Gastroesophageal sphincter (tissue), 3 donors: Measurements from ENCODE around the gene GPR153.

Experiments used
- POLR2A ChIP-seq, 2 donors: fragments of 450-650 bp; IDR thresholded peaks; one replicate each; pipeline ENCODE4 v1.6.1; 2017; ENCODE audit warnings: antibody characterized with exemption in 2 of 2, mild to moderate bottlenecking in 2 of 2, moderate library complexity in 1 of 2
- POLR2AphosphoS5 ChIP-seq: sonication (generic); formaldehyde crosslinking; IDR thresholded peaks from one replicate; pipeline ENCODE4 v1.6.1; 2017; ENCODE audit warnings: antibody characterized with exemption
- TF ChIP-seq, protein P1 (sequence below), 4 experiments: fragments of 200-600 bp in 2 of 4; fragments of 450-650 bp in 2 of 4; sonication (generic) in 1 of 4; IDR thresholded peaks; one replicate each; pipeline ENCODE4 v1.5.1; 2017 to 2019; ENCODE audit warnings: antibody characterized with exemption in 4 of 4, mild to moderate bottlenecking in 2 of 4, moderate library complexity in 2 of 4

DNA sequence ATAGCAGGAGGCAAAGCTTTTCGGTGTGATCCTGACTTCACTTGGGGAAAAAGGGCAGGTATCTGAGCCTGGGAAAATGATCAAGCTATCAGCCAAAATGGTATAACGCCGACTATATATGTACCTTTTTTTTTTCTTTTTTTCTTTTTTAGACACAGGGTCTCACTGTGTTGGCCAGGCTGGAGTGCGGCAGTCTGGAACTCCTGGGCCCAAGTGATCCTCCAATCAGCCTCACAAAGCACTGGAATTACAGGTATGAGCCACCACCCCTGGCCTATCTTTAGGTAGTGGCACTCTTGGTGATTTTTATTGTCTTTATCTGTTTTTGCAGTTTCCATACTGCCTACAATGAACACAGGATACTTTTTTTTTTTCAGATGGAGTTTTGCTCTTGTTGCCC is 23.8 kb downstream of the GPR153 start:
- TF ChIP-seq, protein P1, sequence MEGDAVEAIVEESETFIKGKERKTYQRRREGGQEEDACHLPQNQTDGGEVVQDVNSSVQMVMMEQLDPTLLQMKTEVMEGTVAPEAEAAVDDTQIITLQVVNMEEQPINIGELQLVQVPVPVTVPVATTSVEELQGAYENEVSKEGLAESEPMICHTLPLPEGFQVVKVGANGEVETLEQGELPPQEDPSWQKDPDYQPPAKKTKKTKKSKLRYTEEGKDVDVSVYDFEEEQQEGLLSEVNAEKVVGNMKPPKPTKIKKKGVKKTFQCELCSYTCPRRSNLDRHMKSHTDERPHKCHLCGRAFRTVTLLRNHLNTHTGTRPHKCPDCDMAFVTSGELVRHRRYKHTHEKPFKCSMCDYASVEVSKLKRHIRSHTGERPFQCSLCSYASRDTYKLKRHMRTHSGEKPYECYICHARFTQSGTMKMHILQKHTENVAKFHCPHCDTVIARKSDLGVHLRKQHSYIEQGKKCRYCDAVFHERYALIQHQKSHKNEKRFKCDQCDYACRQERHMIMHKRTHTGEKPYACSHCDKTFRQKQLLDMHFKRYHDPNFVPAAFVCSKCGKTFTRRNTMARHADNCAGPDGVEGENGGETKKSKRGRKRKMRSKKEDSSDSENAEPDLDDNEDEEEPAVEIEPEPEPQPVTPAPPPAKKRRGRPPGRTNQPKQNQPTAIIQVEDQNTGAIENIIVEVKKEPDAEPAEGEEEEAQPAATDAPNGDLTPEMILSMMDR (IDR thresholded peaks at IDR 0.05) = no peak
- TF ChIP-seq POLR2AphosphoS5 (no peak), POLR2A (IDR thresholded peaks at IDR 0.05) (no peak)
